HG03159 (cell line): ENCODE results near the gene LRRC73.
A peak's percentile ranks its signal among the peaks of the same experiment; 100 is the strongest.
"Not testable (repeated sequence)": the region's sequence is repeated elsewhere in the genome, so short reads cannot be mapped to it uniquely, and the experiment has no call there.

ENCODE experiments used
- ATAC-seq: cut with Tn5 transposase; IDR thresholded peaks from one replicate; pipeline ENCODE4 v1.9.1; 2021; ENCODE audit warnings: mild to moderate bottlenecking, moderate library complexity; ENCODE audit not compliant: unreplicated experiment

LRRC73 gene

GRCh38 chr6:43509984-43510826, at the start of gene LRRC73:
Gene LRRC73, minus strand, starts transcription at chr6:43510346. Its CDS starts 561 bp downstream, at chr6:43509785.
- peak; percentile 46 for ATAC-seq

- ATAC-seq = no peak
Observed at GRCh38 chr6:43559328-43559727, 49.2 kb upstream of the LRRC73 start.

GRCh38 chr6:43557620-43558019, 47.5 kb upstream of the LRRC73 start:
- ATAC-seq = not testable (repeated sequence)

- no peak for ATAC-seq
Observed at GRCh38 chr6:43547222-43547621, 37.1 kb upstream of the LRRC73 start.

GRCh38 chr6:43544461-43544860, 34.3 kb upstream of the LRRC73 start:
- no peak for ATAC-seq

- ATAC-seq = no peak
Observed at GRCh38 chr6:43541774-43542471, 31.8 kb upstream of the LRRC73 start.

- no peak for ATAC-seq
Observed at GRCh38 chr6:43540507-43540906, 30.4 kb upstream of the LRRC73 start.

GRCh38 chr6:43539409-43539808, 29.3 kb upstream of the LRRC73 start:
- not testable (repeated sequence) for ATAC-seq

- not testable (repeated sequence) for ATAC-seq
Observed at GRCh38 chr6:43538986-43539385, 28.8 kb upstream of the LRRC73 start.

- no peak for ATAC-seq
Observed at GRCh38 chr6:43532201-43532600, 22.1 kb upstream of the LRRC73 start.

GRCh38 chr6:43524483-43524961, 14.4 kb upstream of the LRRC73 start:
- ATAC-seq = no peak

- no peak for ATAC-seq
Observed at GRCh38 chr6:43523284-43523683, 13.1 kb upstream of the LRRC73 start.

GRCh38 chr6:43522547-43523261, 12.6 kb upstream of the LRRC73 start:
- ATAC-seq = no peak

GRCh38 chr6:43521836-43522235, 11.7 kb upstream of the LRRC73 start:
- no peak for ATAC-seq

GRCh38 chr6:43520097-43520496, 10.0 kb upstream of the LRRC73 start:
- no peak for ATAC-seq

- no peak for ATAC-seq
Observed at GRCh38 chr6:43517505-43518357, 7.6 kb upstream of the LRRC73 start.

GRCh38 chr6:43516697-43517504, 6.8 kb upstream of the LRRC73 start, which contains the start of the genes POLR1C and YIPF3:
Gene POLR1C, plus strand, starts transcription at chr6:43517089. Its CDS starts 21 bp downstream, at chr6:43517110.
Gene YIPF3, minus strand, starts transcription at chr6:43516926. Its CDS starts 119 bp downstream, at chr6:43516807.
- peak; percentile 86 for ATAC-seq

GRCh38 chr6:43516367-43516696, 6.2 kb upstream of the LRRC73 start:
- peak; percentile 5 for ATAC-seq

- ATAC-seq = no peak
Observed at GRCh38 chr6:43515808-43516207, 5.7 kb upstream of the LRRC73 start.
